GM12878 (cell line): ENCODE results near the gene KRTAP3-3. TPM values are rescaled to one million over a fixed set of nuclear protein-coding genes. Genes with fewer than 3 reads are reported as not detected.

Source experiments
- ATAC-seq: fragments of 200-7000 bp; cut with Tn5 transposase; 3 replicates; pipeline ENCODE4 v1.9.1; 2020; ENCODE audit warnings: mild to moderate bottlenecking, moderate library complexity
- BruUV-seq: library from RNA; stranded (reverse); fragments of 400-500 nt; replicated peaks from 2 replicates; lab custom pipeline; 2021; lab: Mats Ljungman, UMichigan
- CTCF ChIA-PET: fragments of 300-600 bp; sonication (Branson Sonifier 250); formaldehyde crosslinking; extraction: SDS; loops from one replicate; lab custom pipeline; 2021; ENCODE audit warnings: inconsistent platforms; lab: Yijun Ruan, JAX
- POLR2A ChIA-PET: fragments of 350-600 bp; formaldehyde crosslinking; extraction: SDS; loops from one replicate; lab custom pipeline; 2021; ENCODE audit warnings: inconsistent platforms; lab: Charles Lee
- RAD21 ChIA-PET: fragments of 300-600 bp; sonication (Branson Sonifier 250); formaldehyde crosslinking; loops from one replicate; lab custom pipeline; 2023; ENCODE audit warnings: antibody characterized with exemption; ENCODE audit not compliant: unreplicated experiment; lab: Charles Lee
- SMC1A ChIA-PET: fragments of 300-600 bp; sonication (Branson Sonifier 250); formaldehyde crosslinking; loops from one replicate; lab custom pipeline; 2023; ENCODE audit not compliant: unreplicated experiment, uncharacterized antibody; lab: Charles Lee
- DNase-seq: peaks from one replicate; pipeline ENCODE4 v3.0.0-alpha.2; 2011; ENCODE audit warnings: low read depth, low spot score
- FAIRE-seq: peaks from 3 replicates; lab custom pipeline; 2011; peaks lifted over from hg19 to GRCh38; lab: Jason Lieb, UNC
- H2AFZ ChIP-seq: 2 replicates; pipeline ENCODE4 v1.6.0; 2011; ENCODE audit warnings: low read depth, low read length, control low read depth; ENCODE audit not compliant: control insufficient read depth
- H3K27ac ChIP-seq: 2 replicates; pipeline ENCODE4 v1.5.1; 2011; ENCODE audit warnings: control low read depth; ENCODE audit not compliant: control insufficient read depth, insufficient read depth
- H3K27me3 ChIP-seq, 2 experiments: replicated peaks in 1 of 2; 2 replicates each; pipeline versions ENCODE4 v1.6.0 to v1.6.1; 2011; ENCODE audit warnings: low read length in 1 of 2; ENCODE audit not compliant: control insufficient read depth in 2 of 2, insufficient read depth in 2 of 2
- H3K36me3 ChIP-seq, 2 experiments: 2 replicates each; pipeline ENCODE4 v1.5.1; 2011; ENCODE audit warnings: low read length in 1 of 2; ENCODE audit not compliant: control insufficient read depth in 2 of 2, insufficient read depth in 2 of 2
- H3K4me1 ChIP-seq: 2 replicates; pipeline ENCODE4 v1.6.1; 2011; ENCODE audit warnings: mild to moderate bottlenecking, low read length, moderate library complexity, mixed read lengths; ENCODE audit not compliant: control insufficient read depth, insufficient read depth
- H3K4me2 ChIP-seq: 2 replicates; pipeline ENCODE4 v1.6.0; 2011; ENCODE audit warnings: control low read depth; ENCODE audit not compliant: control insufficient read depth, insufficient read depth
- H3K4me3 ChIP-seq: fragments of 200-600 bp; sonication (generic); 2 replicates; pipeline ENCODE4 v1.5.1; 2016
- H3K79me2 ChIP-seq: 2 replicates; pipeline ENCODE4 v1.6.0; 2011; ENCODE audit warnings: low read length; ENCODE audit not compliant: control insufficient read depth, insufficient read depth
- H3K9ac ChIP-seq: 2 replicates; pipeline ENCODE4 v1.8.0; 2011; ENCODE audit warnings: low read length, control low read depth, mixed read lengths; ENCODE audit not compliant: control insufficient read depth, insufficient read depth
- H3K9me3 ChIP-seq: replicated peaks from 3 replicates; pipeline ENCODE4 v1.5.1; 2011; ENCODE audit warnings: mild to moderate bottlenecking, low read length; ENCODE audit not compliant: control insufficient read depth, insufficient read depth
- H4K20me1 ChIP-seq: 2 replicates; pipeline ENCODE4 v1.6.0; 2011; ENCODE audit not compliant: control insufficient read depth, insufficient read depth
- CBFB ChIP-seq: IDR thresholded peaks from 2 replicates; pipeline ENCODE4 v1.6.1; 2016; ENCODE audit warnings: antibody characterized with exemption, low read depth
- DPF2 ChIP-seq: fragments of 450-650 bp; IDR thresholded peaks from 2 replicates; pipeline ENCODE4 v1.6.1; 2017; ENCODE audit warnings: mild to moderate bottlenecking
- FOXM1 ChIP-seq: IDR thresholded peaks from 2 replicates; pipeline ENCODE4 v1.6.1; 2012; ENCODE audit warnings: low read depth, mild to moderate bottlenecking, inconsistent platforms, low read length, moderate library complexity
- POU2F2 ChIP-seq: IDR thresholded peaks from 3 replicates; pipeline ENCODE4 v1.6.1; 2011; ENCODE audit warnings: low read depth, mild to moderate bottlenecking, low read length, borderline replicate concordance
- RELA ChIP-seq: fragments of 450-650 bp; IDR thresholded peaks from 2 replicates; pipeline ENCODE4 v1.8.0; 2014; ENCODE audit warnings: borderline replicate concordance; ENCODE audit not compliant: partially characterized antibody
- STAT3 ChIP-seq: IDR thresholded peaks from 2 replicates; pipeline ENCODE4 v1.6.1; 2011; ENCODE audit warnings: low read depth, low read length, improper control_type of control experiment
- TCF3 ChIP-seq: IDR thresholded peaks from 2 replicates; pipeline ENCODE4 v1.6.1; 2012; ENCODE audit warnings: low read depth, mild to moderate bottlenecking, low read length, borderline replicate concordance; ENCODE audit not compliant: insufficient read depth
- YY1 ChIP-seq: IDR thresholded peaks from 2 replicates; pipeline ENCODE4 v1.6.1; 2011; ENCODE audit warnings: low read depth, mild to moderate bottlenecking, low read length
- ZBED1 ChIP-seq: IDR thresholded peaks from 2 replicates; pipeline ENCODE4 v1.6.1; 2016; ENCODE audit warnings: borderline replicate concordance
- whole genome bisulfite sequencing: methylation state at CpG from one replicate; pipeline ENCODE4 v1.1.6; 2016; ENCODE audit warnings: low lambda C conversion rate; ENCODE audit not compliant: insufficient replicate concordance, insufficient coverage; ENCODE audit errors: missing lambda C conversion rate; 5-methylcytosine and 5-hydroxymethylcytosine counted together
- in situ Hi-C: fragments of 300-500 bp; cut with MboI; formaldehyde crosslinking; loops from 9 replicates; pipeline ENCODE4 v1.14.3; 2018; ENCODE audit warnings: mixed read lengths
- intact Hi-C: fragments of 100-400 bp; cut with micrococcal nuclease; formaldehyde crosslinking; loops from one replicate; pipeline ENCODE4 v1.14.2; 2022; ENCODE audit not compliant: unreplicated experiment
- polyA plus RNA-seq, 11 experiments: library from polyadenylated mRNA; depleted of rRNA in 4 of 11; unstranded in 6 of 11; stranded (reverse) in 5 of 11; fragments of >200 nt; fragmentation: Nextera tagmentation in 4 of 11; fragmentation: Illumina TruSeq in 1 of 11; extraction: Ambion mirVana in 4 of 11; extraction: Trizol in 1 of 11; gene quantifications; 1 replicate in 1 of 11; 2 replicates in 10 of 11; pipeline versions ENCODE4 v1.2.1 to v1.2.3, GENCODE V29; 2011 to 2016; ENCODE audit warnings: inconsistent platforms in 2 of 11, missing spikeins in 2 of 11, low read depth in 1 of 11
- total RNA-seq, 4 experiments: library from RNA; depleted of rRNA in 3 of 4; stranded (reverse); fragments of >200 nt in 3 of 4; fragmentation: Illumina TruSeq in 1 of 4; extraction: Trizol in 1 of 4; gene quantifications; 2 replicates each; pipeline versions ENCODE4 v1.2.1 to v1.2.3, GENCODE V29; 2013 to 2021
- TF ChIP-seq, protein P1 (sequence below): IDR thresholded peaks from 2 replicates; pipeline ENCODE4 v1.6.1; 2012; ENCODE audit warnings: low read length, inconsistent platforms
- TF ChIP-seq, protein P2 (sequence below): IDR thresholded peaks from 2 replicates; pipeline ENCODE4 v1.6.1; 2011; ENCODE audit warnings: low read depth, mild to moderate bottlenecking, low read length, moderate library complexity, borderline replicate concordance; ENCODE audit errors: extremely low read depth
- TF ChIP-seq, protein P3 (sequence below): fragments of 450-650 bp; IDR thresholded peaks from 2 replicates; pipeline ENCODE4 v1.6.1; 2017; ENCODE audit warnings: mild to moderate bottlenecking, moderate library complexity

The KRTAP3-3 gene
- total and polyA plus RNA-seq, 10 of the 15 experiments (the other 5 are each of a cell fraction or from before 2014, with no cell fraction given) = not detected

DNA sequence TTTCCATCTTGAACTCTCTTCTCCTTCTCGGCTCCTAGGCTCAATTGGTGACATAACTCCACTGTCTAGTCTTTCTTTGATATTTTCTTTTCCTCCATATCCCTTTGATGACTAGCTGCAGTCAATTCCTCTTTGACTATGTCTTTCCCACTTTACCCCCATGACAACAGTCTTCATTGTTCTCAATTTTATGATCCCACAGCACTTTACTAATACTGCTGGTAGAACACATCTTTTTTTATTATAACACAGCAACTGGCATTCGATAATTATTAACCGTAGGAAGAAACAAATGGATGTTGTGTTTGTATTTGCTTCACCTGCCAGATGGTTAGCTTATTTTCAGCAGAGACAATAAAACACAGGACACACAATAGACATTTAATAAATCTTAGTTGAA lies 1.3 kb downstream of the KRTAP3-3 start:
- ChIA-PET RAD21 (no interaction called here), SMC1A (no interaction called here), CTCF (no interaction called here), POLR2A (no interaction called here)
- FAIRE-seq (no peak), ATAC-seq (no peak), DNase-seq (no peak)
- Histone ChIP-seq H4K20me1 (no peaks in the 10 kb centered on the region), H2AFZ (no peak overlapping the region), H3K27ac (no peak overlapping the region), H3K36me3 (no peaks in the 10 kb centered on the region), H3K4me1 (no peaks in the 10 kb centered on the region), H3K4me3 (no peak overlapping the region), H3K79me2 (no peaks in the 10 kb centered on the region), H3K4me2 (no peak overlapping the region), H3K27me3 (peaks cover 0 to 8% of the 10 kb centered on the region in 2 experiments; a peak in 1 of 4 replicates), H3K9me3 (no peaks in the 10 kb centered on the region), H3K9ac (no peak overlapping the region)
- no TSS peak for BruUV-seq
- in situ Hi-C loops (no loop called here), intact Hi-C loops (no loop called here)
- 23% methylated on average over 3 of the region's 3 CpGs for WGBS
- no peak for TF ChIP-seq TCF3
- TF ChIP-seq, protein P1, sequence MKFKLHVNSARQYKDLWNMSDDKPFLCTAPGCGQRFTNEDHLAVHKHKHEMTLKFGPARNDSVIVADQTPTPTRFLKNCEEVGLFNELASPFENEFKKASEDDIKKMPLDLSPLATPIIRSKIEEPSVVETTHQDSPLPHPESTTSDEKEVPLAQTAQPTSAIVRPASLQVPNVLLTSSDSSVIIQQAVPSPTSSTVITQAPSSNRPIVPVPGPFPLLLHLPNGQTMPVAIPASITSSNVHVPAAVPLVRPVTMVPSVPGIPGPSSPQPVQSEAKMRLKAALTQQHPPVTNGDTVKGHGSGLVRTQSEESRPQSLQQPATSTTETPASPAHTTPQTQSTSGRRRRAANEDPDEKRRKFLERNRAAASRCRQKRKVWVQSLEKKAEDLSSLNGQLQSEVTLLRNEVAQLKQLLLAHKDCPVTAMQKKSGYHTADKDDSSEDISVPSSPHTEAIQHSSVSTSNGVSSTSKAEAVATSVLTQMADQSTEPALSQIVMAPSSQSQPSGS = no peak
- TF ChIP-seq ZBED1 = no peak
- no peak for TF ChIP-seq DPF2
- no peak for TF ChIP-seq FOXM1
- TF ChIP-seq STAT3 = no peak
- no peak for TF ChIP-seq POU2F2
- TF ChIP-seq CBFB = no peak
- TF ChIP-seq, protein P2, sequence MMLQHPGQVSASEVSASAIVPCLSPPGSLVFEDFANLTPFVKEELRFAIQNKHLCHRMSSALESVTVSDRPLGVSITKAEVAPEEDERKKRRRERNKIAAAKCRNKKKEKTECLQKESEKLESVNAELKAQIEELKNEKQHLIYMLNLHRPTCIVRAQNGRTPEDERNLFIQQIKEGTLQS = no peak
- TF ChIP-seq, protein P3, sequence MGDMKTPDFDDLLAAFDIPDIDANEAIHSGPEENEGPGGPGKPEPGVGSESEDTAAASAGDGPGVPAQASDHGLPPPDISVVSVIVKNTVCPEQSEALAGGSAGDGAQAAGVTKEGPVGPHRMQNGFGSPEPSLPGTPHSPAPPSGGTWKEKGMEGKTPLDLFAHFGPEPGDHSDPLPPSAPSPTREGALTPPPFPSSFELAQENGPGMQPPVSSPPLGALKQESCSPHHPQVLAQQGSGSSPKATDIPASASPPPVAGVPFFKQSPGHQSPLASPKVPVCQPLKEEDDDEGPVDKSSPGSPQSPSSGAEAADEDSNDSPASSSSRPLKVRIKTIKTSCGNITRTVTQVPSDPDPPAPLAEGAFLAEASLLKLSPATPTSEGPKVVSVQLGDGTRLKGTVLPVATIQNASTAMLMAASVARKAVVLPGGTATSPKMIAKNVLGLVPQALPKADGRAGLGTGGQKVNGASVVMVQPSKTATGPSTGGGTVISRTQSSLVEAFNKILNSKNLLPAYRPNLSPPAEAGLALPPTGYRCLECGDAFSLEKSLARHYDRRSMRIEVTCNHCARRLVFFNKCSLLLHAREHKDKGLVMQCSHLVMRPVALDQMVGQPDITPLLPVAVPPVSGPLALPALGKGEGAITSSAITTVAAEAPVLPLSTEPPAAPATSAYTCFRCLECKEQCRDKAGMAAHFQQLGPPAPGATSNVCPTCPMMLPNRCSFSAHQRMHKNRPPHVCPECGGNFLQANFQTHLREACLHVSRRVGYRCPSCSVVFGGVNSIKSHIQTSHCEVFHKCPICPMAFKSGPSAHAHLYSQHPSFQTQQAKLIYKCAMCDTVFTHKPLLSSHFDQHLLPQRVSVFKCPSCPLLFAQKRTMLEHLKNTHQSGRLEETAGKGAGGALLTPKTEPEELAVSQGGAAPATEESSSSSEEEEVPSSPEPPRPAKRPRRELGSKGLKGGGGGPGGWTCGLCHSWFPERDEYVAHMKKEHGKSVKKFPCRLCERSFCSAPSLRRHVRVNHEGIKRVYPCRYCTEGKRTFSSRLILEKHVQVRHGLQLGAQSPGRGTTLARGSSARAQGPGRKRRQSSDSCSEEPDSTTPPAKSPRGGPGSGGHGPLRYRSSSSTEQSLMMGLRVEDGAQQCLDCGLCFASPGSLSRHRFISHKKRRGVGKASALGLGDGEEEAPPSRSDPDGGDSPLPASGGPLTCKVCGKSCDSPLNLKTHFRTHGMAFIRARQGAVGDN = no peak
- TF ChIP-seq YY1 = no peak
- TF ChIP-seq RELA = no peak
